C4-2B (cell line): Measurements from ENCODE around the gene EXD3.

Experiments used
- H3K27ac ChIP-seq: fragments of 450-650 bp; 2 replicates; pipeline ENCODE4 v1.5.1; 2017
- ZFX ChIP-seq: fragments of 450-650 bp; IDR thresholded peaks from 2 replicates; pipeline ENCODE4 v1.6.1; 2017
- TF ChIP-seq, protein P1 (sequence below): fragments of 450-650 bp; conservative IDR thresholded peaks from 2 replicates; pipeline ENCODE4 v1.5.1; 2017; ENCODE audit warnings: mild to moderate bottlenecking

The EXD3 gene

DNA sequence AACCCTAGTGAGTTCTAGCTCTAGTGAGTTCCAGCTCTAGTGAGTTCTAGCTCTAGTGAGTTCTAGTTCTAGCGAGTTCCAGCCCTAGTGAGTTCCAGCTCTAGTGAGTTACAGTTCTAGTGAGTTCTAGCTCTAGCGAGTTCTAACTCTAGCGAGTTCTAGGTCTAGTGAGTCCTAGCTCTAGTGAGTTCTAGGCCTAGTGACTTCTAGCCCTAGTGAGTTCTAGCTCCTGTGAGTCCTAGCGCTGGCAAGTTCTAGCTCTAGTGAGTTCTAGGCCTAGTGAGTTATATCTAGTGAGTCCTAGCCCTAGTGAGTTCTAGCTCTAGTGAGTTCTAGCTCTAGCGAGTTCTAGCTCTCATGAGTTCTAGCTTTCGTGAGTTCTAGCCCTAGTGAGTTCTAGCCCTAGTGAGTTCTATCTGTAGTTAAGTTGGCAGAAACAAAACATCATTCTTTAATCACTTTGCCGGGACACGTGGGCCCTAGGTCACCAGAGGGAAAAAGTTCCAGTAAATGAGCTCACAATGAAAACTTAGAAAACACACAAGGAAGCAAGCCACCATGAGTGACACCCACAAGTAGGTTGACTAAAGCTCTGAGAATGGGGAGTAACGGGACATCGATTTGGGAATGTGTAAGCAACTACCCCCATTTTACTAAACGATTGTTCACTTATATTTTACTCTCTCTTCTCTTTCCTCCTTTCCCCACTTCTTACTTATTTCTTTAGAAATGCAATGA, 47.5 kb downstream of the EXD3 start:
- H3K27ac ChIP-seq, result no peak overlapping the region
- TF ChIP-seq, protein P1, sequence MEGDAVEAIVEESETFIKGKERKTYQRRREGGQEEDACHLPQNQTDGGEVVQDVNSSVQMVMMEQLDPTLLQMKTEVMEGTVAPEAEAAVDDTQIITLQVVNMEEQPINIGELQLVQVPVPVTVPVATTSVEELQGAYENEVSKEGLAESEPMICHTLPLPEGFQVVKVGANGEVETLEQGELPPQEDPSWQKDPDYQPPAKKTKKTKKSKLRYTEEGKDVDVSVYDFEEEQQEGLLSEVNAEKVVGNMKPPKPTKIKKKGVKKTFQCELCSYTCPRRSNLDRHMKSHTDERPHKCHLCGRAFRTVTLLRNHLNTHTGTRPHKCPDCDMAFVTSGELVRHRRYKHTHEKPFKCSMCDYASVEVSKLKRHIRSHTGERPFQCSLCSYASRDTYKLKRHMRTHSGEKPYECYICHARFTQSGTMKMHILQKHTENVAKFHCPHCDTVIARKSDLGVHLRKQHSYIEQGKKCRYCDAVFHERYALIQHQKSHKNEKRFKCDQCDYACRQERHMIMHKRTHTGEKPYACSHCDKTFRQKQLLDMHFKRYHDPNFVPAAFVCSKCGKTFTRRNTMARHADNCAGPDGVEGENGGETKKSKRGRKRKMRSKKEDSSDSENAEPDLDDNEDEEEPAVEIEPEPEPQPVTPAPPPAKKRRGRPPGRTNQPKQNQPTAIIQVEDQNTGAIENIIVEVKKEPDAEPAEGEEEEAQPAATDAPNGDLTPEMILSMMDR, result no peak
- TF ChIP-seq ZFX, result no peak

DNA sequence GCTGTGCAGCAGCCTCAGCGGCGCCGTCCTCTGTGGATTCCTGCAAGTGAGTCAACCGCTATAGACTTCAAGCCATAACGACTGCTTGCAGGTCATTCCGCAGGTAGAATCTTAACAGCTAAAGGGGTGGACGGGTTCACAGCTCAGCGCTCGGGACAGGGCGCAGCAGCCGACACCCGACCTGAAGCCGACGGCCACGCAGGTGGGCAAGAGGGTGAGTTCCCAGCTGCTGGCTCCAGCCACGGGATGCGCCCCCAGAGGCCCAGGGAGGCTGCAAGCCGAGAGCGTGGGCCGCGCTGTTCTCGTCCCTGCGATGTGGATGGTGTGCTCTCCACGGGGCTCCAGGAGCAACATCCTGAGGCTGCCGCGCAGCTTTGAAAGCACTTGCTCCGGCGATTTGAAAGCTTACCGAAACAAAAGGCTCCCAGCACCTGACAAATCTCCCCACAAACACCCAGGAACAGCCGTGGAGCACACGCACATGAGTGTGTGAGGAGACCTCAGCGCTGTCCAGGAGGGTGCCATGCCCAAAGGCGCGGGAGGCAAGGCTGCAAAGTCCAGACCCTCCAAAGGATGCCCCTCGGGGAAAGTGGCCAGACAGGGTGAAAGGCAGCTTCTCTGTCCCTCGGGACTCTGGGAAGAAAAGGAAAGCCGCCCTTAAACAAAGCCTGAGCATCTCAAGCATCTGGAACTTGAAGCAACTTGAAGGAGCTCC, 48.7 kb downstream of the EXD3 start:
- TF ChIP-seq, protein P1, result no peak
- no peak for TF ChIP-seq ZFX
- no peak overlapping the region for H3K27ac ChIP-seq

DNA sequence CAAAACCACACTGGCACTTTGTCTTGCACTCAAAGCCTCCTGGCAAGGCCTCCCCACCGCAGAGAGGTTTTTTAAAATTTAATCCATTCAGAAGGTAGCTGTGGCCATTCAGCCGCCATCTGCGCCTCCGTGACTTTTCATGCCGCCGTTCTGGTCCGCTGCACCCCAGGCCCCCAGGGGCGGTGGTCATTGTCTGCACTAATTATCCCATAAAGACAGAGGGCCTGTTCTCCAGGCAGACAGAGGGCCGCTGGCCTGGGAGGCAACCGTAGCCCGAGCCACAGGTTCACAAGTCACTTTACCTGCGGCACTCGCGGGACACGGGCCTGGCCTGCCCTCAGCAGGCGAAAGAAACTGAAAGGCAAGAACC, 49.4 kb downstream of the EXD3 start:
- H3K27ac ChIP-seq, result no peak overlapping the region
- TF ChIP-seq, protein P1, result no peak
- TF ChIP-seq ZFX, result no peak

DNA sequence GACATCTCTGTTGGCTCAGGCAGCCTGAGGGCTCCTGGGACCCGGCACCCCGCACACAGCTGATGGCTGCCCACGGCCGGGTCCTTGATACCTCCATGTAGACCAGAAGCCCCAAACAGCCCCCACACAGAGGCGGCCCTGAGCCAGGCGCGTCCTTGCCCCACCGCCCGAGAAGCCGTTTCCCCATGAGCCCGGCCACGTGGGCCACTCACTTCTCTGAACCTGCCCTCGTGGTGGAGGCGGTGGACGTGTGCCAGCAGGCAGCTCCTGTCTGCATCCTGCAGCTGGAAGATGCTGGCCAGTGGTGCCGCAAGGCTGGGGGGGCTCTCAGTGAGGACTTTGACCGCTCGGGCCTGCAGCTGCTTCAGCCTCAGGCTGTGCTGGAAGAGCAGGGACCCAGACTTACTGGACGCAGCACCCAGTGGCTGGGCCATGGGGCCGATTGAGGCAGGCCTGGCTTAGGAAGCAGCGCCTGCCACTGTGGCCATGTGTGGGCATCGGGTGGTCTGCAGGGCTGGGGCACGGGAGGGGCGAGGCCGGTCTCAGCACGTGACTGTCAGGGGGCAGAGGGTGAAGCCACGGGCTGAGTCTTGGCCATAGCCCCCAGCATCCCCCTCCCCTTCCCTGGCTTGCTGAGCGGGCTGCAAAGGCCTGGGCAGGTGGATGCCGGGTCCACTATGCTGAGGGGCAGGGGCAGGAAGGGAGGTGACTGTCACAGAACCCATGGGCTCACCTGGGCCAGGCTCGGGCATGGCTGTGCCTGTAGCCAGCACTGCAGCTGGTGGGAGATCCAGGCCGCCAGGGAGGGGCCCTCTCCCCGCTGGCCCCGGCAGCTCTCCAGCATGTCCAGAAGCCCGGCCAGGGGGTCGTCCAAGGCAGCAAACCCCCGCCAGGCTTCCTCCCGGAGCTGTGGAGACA, 50.0 kb downstream of the EXD3 start:
- no peak overlapping the region for H3K27ac ChIP-seq
- TF ChIP-seq ZFX, result no peak
- TF ChIP-seq, protein P1, result no peak

DNA sequence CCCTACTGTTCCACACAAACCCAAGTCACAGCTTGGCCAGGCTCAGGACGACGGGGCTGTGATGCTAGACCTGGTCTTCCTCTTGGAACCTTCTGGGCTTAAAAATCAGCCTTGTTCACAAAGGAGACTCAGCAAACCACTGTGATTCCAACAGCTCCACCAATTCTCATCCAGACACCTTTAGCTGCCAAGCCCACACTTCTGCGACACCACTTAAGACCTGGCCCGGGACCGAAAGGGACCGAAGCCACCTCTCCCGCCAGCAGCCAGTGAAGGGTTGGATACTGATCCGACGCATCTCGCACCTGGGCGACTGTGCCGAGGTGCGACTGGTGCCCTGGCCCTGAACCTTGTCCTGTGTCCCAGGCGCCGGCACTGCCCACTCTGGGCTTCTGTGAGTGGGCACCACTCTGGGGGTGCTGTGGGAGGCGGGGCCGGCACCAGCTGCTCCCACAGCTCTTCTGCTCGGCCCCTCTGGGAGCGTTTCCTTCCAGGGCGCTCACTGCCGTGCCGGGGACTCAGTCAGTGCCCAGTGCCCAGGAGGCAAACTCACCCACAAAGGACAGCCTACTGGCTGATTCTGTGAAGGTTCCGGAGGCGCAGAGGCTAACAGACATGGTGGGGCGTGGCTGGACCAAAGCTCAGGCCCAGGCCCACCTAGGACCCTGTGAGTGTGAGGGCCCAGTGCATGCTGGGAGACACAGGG, 50.9 kb downstream of the EXD3 start:
- H3K27ac ChIP-seq, result no peak overlapping the region
- no peak for TF ChIP-seq ZFX
- TF ChIP-seq, protein P1, result no peak

DNA sequence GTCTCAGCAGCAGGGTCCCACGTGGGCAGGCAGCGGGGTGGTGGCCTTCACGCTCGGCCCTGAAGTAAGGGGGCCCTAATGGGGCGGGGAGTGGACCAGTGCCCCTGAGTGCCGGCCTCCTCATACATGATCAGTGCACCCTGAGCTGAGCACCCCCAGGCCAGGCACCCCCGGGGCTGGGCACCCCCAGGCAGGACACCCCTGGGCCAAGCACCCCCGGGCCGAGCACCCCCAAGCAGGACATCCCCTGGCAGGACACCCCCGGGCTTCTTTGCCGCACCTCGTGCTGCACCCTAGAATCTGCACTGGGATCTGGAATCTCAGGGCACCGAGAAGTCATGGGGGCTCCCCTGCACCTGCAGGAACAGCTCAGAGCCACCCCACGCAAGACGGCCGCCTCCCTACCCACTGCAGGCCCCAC, 51.4 kb downstream of the EXD3 start:
- no peak for TF ChIP-seq ZFX

DNA sequence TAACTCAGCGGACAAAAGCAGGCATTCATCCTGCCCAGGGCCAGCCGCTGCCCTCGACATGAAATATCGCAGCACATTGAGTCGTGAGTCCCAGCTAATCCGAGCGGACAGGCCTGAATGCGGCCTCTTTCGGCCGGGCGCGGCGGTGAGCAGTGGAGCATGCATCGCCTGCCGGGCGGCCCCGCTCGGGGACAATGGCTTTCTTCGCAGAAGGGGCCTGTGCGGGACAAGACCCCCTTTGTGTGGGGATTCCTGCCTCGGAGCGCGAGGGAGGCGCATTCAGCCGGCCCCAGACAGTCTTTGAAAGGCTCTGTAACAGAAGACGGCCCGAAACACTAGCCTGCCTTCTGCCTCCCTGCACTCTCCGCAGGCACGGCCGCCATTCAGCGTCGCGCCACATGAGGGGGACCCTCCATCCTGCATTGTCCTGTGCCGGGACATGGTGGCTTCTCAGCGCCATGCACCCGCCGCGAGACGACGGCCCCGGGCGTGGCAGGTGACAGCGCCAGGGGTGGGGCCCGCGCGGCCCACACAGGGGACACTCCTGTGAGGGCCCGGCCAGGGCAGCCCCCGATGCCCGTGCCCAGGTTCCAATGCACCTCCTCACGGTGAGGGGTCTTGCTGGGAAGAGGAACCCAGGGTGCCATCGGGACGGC, 52.0 kb downstream of the EXD3 start:
- TF ChIP-seq, protein P1, result no peak
- no peak for TF ChIP-seq ZFX

More for the DNA sequence above, 51.4 kb downstream of the EXD3 start:
- no peak overlapping the region for H3K27ac ChIP-seq

More for the DNA sequence above, 52.0 kb downstream of the EXD3 start:
- H3K27ac ChIP-seq, result no peak overlapping the region
